Measurements from ENCODE around the gene RIMBP3C. TPM values are rescaled to one million over a fixed set of nuclear protein-coding genes. Genes with fewer than 3 reads are reported as not detected.
"Not testable (repeated sequence)": the region's sequence is repeated elsewhere in the genome, so short reads cannot be mapped to it uniquely, and the experiment has no call there.

Gene RIMBP3C
- total RNA-seq, 2 experiments from 2014 or later, result 0.14 to 0.18 TPM

- H3K27me3 Mint-ChIP-seq, result no peaks in the 10 kb centered on the region
- DNase-seq, result peak; percentile 74
- CTCF ChIA-PET, result interaction anchor here (0.6 to 2.2 kb wide), 5 partner anchors 12 to 45 kb away, joined by 3 to 9 read pairs (median 3); partner anchors contain the start of genes CCDC116 and YDJC
- peaks cover 18% of the 10 kb centered on the region for H3K36me3 Mint-ChIP-seq
- peak overlapping the region; percentile 64 for H3K27ac Mint-ChIP-seq
- H3K9me3 Mint-ChIP-seq (ENCODE audit: low read depth), result no peaks in the 10 kb centered on the region
- peaks cover 48% of the 10 kb centered on the region for H3K4me1 Mint-ChIP-seq
- peak overlapping the region; percentile 23 for H3K4me3 Mint-ChIP-seq
- peak; percentile 97 for ATAC-seq
Measured at GRCh38 chr22:21587803-21588611, 36.7 kb upstream of the RIMBP3C start.

GRCh38 chr22:21585389-21585788, 34.1 kb upstream of the RIMBP3C start:
- CTCF ChIA-PET, result interaction anchor here (1.3 kb wide), 1 partner anchor 62 kb away, joined by 3 read pairs; no protein-coding TSS in a partner anchor
- H3K27ac Mint-ChIP-seq, result no peak overlapping the region

GRCh38 chr22:21582801-21583740, 31.8 kb upstream of the RIMBP3C start:
- no peak for ATAC-seq
- Mint-ChIP-seq H3K27me3 (no peaks in the 10 kb centered on the region), H3K9me3 (ENCODE audit: low read depth) (no peaks in the 10 kb centered on the region), H3K36me3 (peaks cover 12% of the 10 kb centered on the region), H3K27ac (no peak overlapping the region), H3K4me3 (no peak overlapping the region), H3K4me1 (peaks cover 35% of the 10 kb centered on the region)
- no peak for DNase-seq
- CTCF ChIA-PET, result interaction anchor here (2.4 kb wide), 1 partner anchor 46 kb away, joined by 6 read pairs; the partner anchor contains the start of gene YDJC

More at GRCh38 chr22:21585389-21585788, 34.1 kb upstream of the RIMBP3C start:
- peaks cover 15% of the 10 kb centered on the region for H3K36me3 Mint-ChIP-seq
- ATAC-seq (no peak), DNase-seq (no peak)
- H3K27me3 Mint-ChIP-seq, result no peaks in the 10 kb centered on the region
- no peaks in the 10 kb centered on the region for H3K9me3 Mint-ChIP-seq (ENCODE audit: low read depth)
- H3K4me1 Mint-ChIP-seq, result peaks cover 40% of the 10 kb centered on the region
- no peak overlapping the region for H3K4me3 Mint-ChIP-seq

- not testable (repeated sequence) for H3K4me3 Mint-ChIP-seq; H3K27me3 Mint-ChIP-seq; ATAC-seq; H3K9me3 Mint-ChIP-seq (ENCODE audit: low read depth); DNase-seq; H3K27ac Mint-ChIP-seq
- peaks cover 15% of the 10 kb centered on the region for H3K36me3 Mint-ChIP-seq
- peaks cover 28% of the 10 kb centered on the region for H3K4me1 Mint-ChIP-seq
- CTCF ChIA-PET, result interaction anchor here (2.4 kb wide), 1 partner anchor 48 kb away, joined by 6 read pairs; the partner anchor contains the start of gene YDJC
Measured at GRCh38 chr22:21581009-21581713, 29.9 kb upstream of the RIMBP3C start.

- not testable (repeated sequence) for H3K9me3 Mint-ChIP-seq (ENCODE audit: low read depth); ATAC-seq; H3K27me3 Mint-ChIP-seq; H3K27ac Mint-ChIP-seq; DNase-seq; H3K4me3 Mint-ChIP-seq
- CTCF ChIA-PET, result interaction anchor here (2.4 kb wide), 1 partner anchor 49 kb away, joined by 6 read pairs; the partner anchor contains the start of gene YDJC
- Mint-ChIP-seq H3K4me1 (peaks cover 28% of the 10 kb centered on the region), H3K36me3 (peaks cover 16% of the 10 kb centered on the region)
Measured at GRCh38 chr22:21580623-21581007, 29.4 kb upstream of the RIMBP3C start.

GRCh38 chr22:21579474-21579851, 28.2 kb upstream of the RIMBP3C start:
- H3K4me3 Mint-ChIP-seq, result no peak overlapping the region
- DNase-seq (no peak), ATAC-seq (no peak)
- H3K4me1 Mint-ChIP-seq, result peaks cover 24% of the 10 kb centered on the region
- H3K36me3 Mint-ChIP-seq, result peaks cover 10% of the 10 kb centered on the region
- CTCF ChIA-PET, result no interaction called here
- no peak overlapping the region for H3K27ac Mint-ChIP-seq
- H3K9me3 Mint-ChIP-seq (ENCODE audit: low read depth), result no peaks in the 10 kb centered on the region
- H3K27me3 Mint-ChIP-seq, result no peaks in the 10 kb centered on the region

GRCh38 chr22:21573750-21574494, 22.7 kb upstream of the RIMBP3C start:
- Mint-ChIP-seq H3K27ac (no peak overlapping the region), H3K27me3 (no peaks in the 10 kb centered on the region), H3K4me1 (peaks cover 60% of the 10 kb centered on the region), H3K4me3 (no peak overlapping the region), H3K36me3 (peaks cover 34% of the 10 kb centered on the region), H3K9me3 (ENCODE audit: low read depth) (no peaks in the 10 kb centered on the region)
- CTCF ChIA-PET, result interaction anchor here (0.5 to 2.6 kb wide), 3 partner anchors 56 to 137 kb away, joined by 3 to 12 read pairs (median 3); partner anchors contain the start of gene YDJC
- DNase-seq (no peak), ATAC-seq (no peak)

- DNase-seq (no peak), ATAC-seq (no peak)
- no peaks in the 10 kb centered on the region for H3K27me3 Mint-ChIP-seq
- H3K4me3 Mint-ChIP-seq, result no peak overlapping the region
- H3K4me1 Mint-ChIP-seq, result peaks cover 62% of the 10 kb centered on the region
- H3K27ac Mint-ChIP-seq, result no peak overlapping the region
- no peaks in the 10 kb centered on the region for H3K9me3 Mint-ChIP-seq (ENCODE audit: low read depth)
- CTCF ChIA-PET, result interaction anchor here (1.1 to 2.6 kb wide), 2 partner anchors 15 to 70 kb away, joined by 3 to 12 read pairs; no protein-coding TSS in a partner anchor
- peaks cover 37% of the 10 kb centered on the region for H3K36me3 Mint-ChIP-seq
Measured at GRCh38 chr22:21573293-21573734, 22.1 kb upstream of the RIMBP3C start.

- Mint-ChIP-seq H3K4me3 (peak overlapping the region; percentile 61), H3K27ac (peak overlapping the region; percentile 80), H3K9me3 (ENCODE audit: low read depth) (no peaks in the 10 kb centered on the region), H3K27me3 (no peaks in the 10 kb centered on the region), H3K36me3 (peaks cover 33% of the 10 kb centered on the region), H3K4me1 (peaks cover 56% of the 10 kb centered on the region)
- CTCF ChIA-PET, result interaction anchor here (1.0 to 1.1 kb wide), 2 partner anchors 57 to 75 kb away, joined by 5 read pairs; no protein-coding TSS in a partner anchor
- DNase-seq, result no peak
- no peak for ATAC-seq
Measured at GRCh38 chr22:21571679-21572078, 20.4 kb upstream of the RIMBP3C start.

- no peaks in the 10 kb centered on the region for H3K9me3 Mint-ChIP-seq (ENCODE audit: low read depth)
- ATAC-seq (no peak), DNase-seq (no peak)
- peaks cover 53% of the 10 kb centered on the region for H3K4me1 Mint-ChIP-seq
- peak overlapping the region; percentile 37 for H3K27ac Mint-ChIP-seq
- no peaks in the 10 kb centered on the region for H3K27me3 Mint-ChIP-seq
- CTCF ChIA-PET, result interaction anchor here (1.1 kb wide), 1 partner anchor 77 kb away, joined by 5 read pairs; no protein-coding TSS in a partner anchor
- peaks cover 30% of the 10 kb centered on the region for H3K36me3 Mint-ChIP-seq
- peak overlapping the region; percentile 32 for H3K4me3 Mint-ChIP-seq
Measured at GRCh38 chr22:21570398-21570797, 19.1 kb upstream of the RIMBP3C start.

GRCh38 chr22:21569459-21570170, 18.4 kb upstream of the RIMBP3C start:
- no peaks in the 10 kb centered on the region for H3K27me3 Mint-ChIP-seq
- no peak for ATAC-seq
- peak overlapping the region; percentile 97 for H3K4me3 Mint-ChIP-seq
- peaks cover 30% of the 10 kb centered on the region for H3K36me3 Mint-ChIP-seq
- H3K27ac Mint-ChIP-seq, result peak overlapping the region; percentile 72
- H3K9me3 Mint-ChIP-seq (ENCODE audit: low read depth), result no peaks in the 10 kb centered on the region
- peaks cover 53% of the 10 kb centered on the region for H3K4me1 Mint-ChIP-seq
- DNase-seq, result no peak
- CTCF ChIA-PET, result interaction anchor here (1.1 to 4.4 kb wide), 3 partner anchors 60 to 78 kb away, joined by 3 to 27 read pairs (median 20); partner anchors contain the start of genes SDF2L1 and YDJC

Data from activated CD8-positive, alpha-beta memory T cell treated with anti-CD3 and anti-CD28 coated beads, Interleukin-2, amount 10 ng/mL, durations not matched to agents 7 days and 5 days (primary cell).